ENCODE data around the gene SPRTN.

DNA sequence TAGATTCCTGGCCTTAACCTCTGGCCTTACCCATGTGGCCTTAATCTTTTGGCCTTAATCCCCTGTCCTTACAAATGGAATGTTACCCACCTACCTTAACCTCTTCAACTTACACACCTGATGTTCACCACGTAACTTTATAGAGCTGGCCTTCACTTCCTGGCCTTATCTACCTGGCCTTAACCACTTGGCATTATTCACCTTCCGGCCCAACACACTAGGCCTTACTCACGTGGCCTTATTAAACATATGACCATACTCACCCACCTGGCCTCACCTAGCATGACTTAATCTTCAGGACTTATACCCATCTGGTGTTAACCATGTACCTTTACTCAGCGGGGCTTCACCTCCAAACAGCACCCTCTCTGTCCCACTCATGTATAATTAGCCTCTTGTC is 42.2 kb upstream of the SPRTN start:
- TF ChIP-seq, protein P1, sequence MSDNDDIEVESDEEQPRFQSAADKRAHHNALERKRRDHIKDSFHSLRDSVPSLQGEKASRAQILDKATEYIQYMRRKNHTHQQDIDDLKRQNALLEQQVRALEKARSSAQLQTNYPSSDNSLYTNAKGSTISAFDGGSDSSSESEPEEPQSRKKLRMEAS (IDR thresholded peaks at IDR 0.05): no peak
- no peak for TF ChIP-seq CTCF (IDR thresholded peaks at IDR 0.05 in 2 of 3, conservative IDR thresholded peaks at IDR 0.05 in 1 of 3; ENCODE audit: borderline replicate concordance in 1 of 3, insufficient read depth in 1 of 3, low read depth in 2 of 3, low read length in 2 of 3)
